Measurements from ENCODE around the gene PER3.
A peak's percentile ranks its signal among the peaks of the same experiment; 100 is the strongest.

Gene PER3

GRCh38 chr1:7783826-7784491 is at the start of gene PER3:
Gene PER3 (plus strand): TSS chr1:7784291. CDS start chr1:7784878, 587 bp downstream.
- Mint-ChIP-seq H3K36me3 (peaks cover 11% of the 10 kb centered on the region), H3K27ac (no peak within 1 kb of the TSS), H3K9me3 (no peaks in the 10 kb centered on the region), H3K4me1 (peaks cover 29% of the 10 kb centered on the region), H3K4me3 (peak within 1 kb of the TSS; percentile 81), H3K27me3 (no peaks in the 10 kb centered on the region)

GRCh38 chr1:7738044-7738443 is 46.0 kb upstream of the PER3 start:
- Mint-ChIP-seq H3K4me3 (no peak overlapping the region), H3K36me3 (no peaks in the 10 kb centered on the region), H3K27ac (no peak overlapping the region), H3K4me1 (no peaks in the 10 kb centered on the region), H3K9me3 (no peaks in the 10 kb centered on the region), H3K27me3 (no peaks in the 10 kb centered on the region)

GRCh38 chr1:7743346-7743745 is 40.7 kb upstream of the PER3 start:
- H3K36me3 Mint-ChIP-seq = no peaks in the 10 kb centered on the region
- no peaks in the 10 kb centered on the region for H3K4me1 Mint-ChIP-seq
- H3K27me3 Mint-ChIP-seq = no peaks in the 10 kb centered on the region
- no peaks in the 10 kb centered on the region for H3K9me3 Mint-ChIP-seq
- no peak overlapping the region for H3K27ac Mint-ChIP-seq
- H3K4me3 Mint-ChIP-seq = no peak overlapping the region

GRCh38 chr1:7744882-7745281 is 39.2 kb upstream of the PER3 start:
- no peaks in the 10 kb centered on the region for H3K27me3 Mint-ChIP-seq
- H3K9me3 Mint-ChIP-seq = no peaks in the 10 kb centered on the region
- no peak overlapping the region for H3K4me3 Mint-ChIP-seq
- H3K27ac Mint-ChIP-seq = no peak overlapping the region
- no peaks in the 10 kb centered on the region for H3K36me3 Mint-ChIP-seq
- no peaks in the 10 kb centered on the region for H3K4me1 Mint-ChIP-seq

DNA sequence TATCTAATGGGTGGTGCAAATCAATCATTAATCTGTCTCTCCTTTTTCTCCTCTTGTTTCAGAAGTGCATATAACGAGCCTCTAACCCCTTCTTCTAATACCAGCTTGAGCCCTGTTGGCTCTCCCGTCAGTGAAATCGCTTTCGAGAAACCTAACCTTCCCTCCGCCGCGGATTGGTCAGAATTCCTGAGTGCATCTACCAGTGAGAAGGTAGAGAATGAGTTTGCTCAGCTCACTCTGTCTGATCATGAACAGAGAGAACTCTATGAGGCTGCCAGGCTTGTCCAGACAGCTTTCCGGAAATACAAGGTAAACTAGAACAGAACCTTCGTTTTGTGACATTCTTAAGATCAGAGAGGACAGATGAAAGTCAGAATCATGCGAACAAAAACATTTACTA is 38.3 kb upstream of the PER3 start:
- Mint-ChIP-seq H3K27me3 (no peaks in the 10 kb centered on the region), H3K36me3 (no peaks in the 10 kb centered on the region), H3K27ac (no peak overlapping the region), H3K4me1 (no peaks in the 10 kb centered on the region), H3K4me3 (no peak overlapping the region), H3K9me3 (no peaks in the 10 kb centered on the region)

DNA sequence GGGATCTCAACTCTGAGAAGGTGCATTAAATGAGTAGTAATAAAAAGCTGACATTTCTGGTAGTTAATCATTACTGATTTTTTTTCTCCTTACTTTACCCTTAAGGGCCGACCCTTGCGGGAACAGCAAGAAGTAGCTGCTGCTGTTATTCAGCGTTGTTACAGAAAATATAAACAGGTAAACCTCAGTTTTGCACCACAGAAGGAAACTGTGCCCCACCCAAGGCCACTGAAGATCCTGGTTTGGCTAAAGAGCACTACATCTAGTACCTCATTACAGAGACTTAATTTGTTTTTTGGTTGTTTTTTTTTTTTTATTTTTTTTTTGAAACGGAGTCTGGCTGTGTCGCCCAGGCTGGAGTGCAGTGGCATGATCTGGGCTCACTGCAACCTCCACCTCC is 36.5 kb upstream of the PER3 start:
- Mint-ChIP-seq H3K9me3 (no peaks in the 10 kb centered on the region), H3K4me3 (no peak overlapping the region), H3K4me1 (peaks cover 7% of the 10 kb centered on the region), H3K27me3 (no peaks in the 10 kb centered on the region), H3K36me3 (no peaks in the 10 kb centered on the region), H3K27ac (no peak overlapping the region)

GRCh38 chr1:7749126-7749525 is 35.0 kb upstream of the PER3 start:
- no peak overlapping the region for H3K27ac Mint-ChIP-seq
- no peak overlapping the region for H3K4me3 Mint-ChIP-seq
- H3K9me3 Mint-ChIP-seq = no peaks in the 10 kb centered on the region

GRCh38 chr1:7751174-7751573 is 32.9 kb upstream of the PER3 start:
- peaks cover 8% of the 10 kb centered on the region for H3K27me3 Mint-ChIP-seq
- H3K9me3 Mint-ChIP-seq = no peaks in the 10 kb centered on the region
- H3K4me3 Mint-ChIP-seq = no peak overlapping the region
- H3K4me1 Mint-ChIP-seq = peaks cover 25% of the 10 kb centered on the region
- no peaks in the 10 kb centered on the region for H3K36me3 Mint-ChIP-seq
- no peak overlapping the region for H3K27ac Mint-ChIP-seq

More at GRCh38 chr1:7749126-7749525, 35.0 kb upstream of the PER3 start:
- Mint-ChIP-seq H3K36me3 (no peaks in the 10 kb centered on the region), H3K27me3 (peaks cover 5% of the 10 kb centered on the region), H3K4me1 (peaks cover 23% of the 10 kb centered on the region)

GRCh38 chr1:7752512-7753417 is 31.3 kb upstream of the PER3 start:
- Mint-ChIP-seq H3K27ac (no peak overlapping the region), H3K4me1 (peaks cover 25% of the 10 kb centered on the region), H3K36me3 (no peaks in the 10 kb centered on the region), H3K4me3 (peak overlapping the region; percentile 65), H3K9me3 (no peaks in the 10 kb centered on the region), H3K27me3 (peaks cover 8% of the 10 kb centered on the region)

DNA sequence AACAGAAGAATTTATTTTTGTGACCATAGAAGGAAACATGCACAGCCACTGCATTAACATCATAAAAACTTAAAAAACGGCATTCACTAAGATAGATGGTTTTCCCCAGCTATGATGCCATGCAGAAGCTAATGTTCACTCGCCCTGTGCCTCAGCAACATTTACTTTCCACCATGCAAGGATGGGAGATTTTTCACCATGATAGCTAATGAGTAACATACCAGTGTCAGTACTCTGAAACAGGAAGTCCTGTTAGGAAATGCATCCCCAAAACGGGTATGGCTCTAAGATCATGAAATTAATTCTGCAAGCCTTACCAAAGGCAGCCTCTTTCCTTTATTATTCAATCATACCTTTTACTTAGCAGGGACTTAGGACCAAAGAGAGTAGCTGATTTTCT is 30.4 kb upstream of the PER3 start:
- no peak overlapping the region for H3K4me3 Mint-ChIP-seq
- H3K27me3 Mint-ChIP-seq = peaks cover 8% of the 10 kb centered on the region
- H3K27ac Mint-ChIP-seq = no peak overlapping the region
- no peaks in the 10 kb centered on the region for H3K36me3 Mint-ChIP-seq
- H3K4me1 Mint-ChIP-seq = peaks cover 25% of the 10 kb centered on the region
- no peaks in the 10 kb centered on the region for H3K9me3 Mint-ChIP-seq

DNA sequence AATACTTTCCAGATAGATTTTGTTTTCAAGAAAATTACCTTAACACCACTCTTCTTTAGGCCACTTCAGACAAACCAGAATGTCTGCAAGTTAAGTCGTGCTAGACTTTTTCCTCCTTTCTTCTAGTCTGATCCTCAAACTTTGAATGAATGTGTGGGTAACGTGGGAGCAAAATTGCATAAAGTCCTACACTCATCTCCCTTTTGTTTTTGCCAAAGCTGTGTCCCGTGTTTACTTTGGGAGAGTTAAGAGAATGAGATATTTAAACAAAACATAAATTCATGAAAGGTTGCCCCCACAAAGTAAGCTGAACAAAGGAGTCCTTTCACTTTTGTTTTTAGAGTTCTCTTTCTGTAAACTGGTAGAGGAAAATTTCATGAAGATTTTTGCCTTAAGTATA is 29.9 kb upstream of the PER3 start:
- Mint-ChIP-seq H3K9me3 (no peaks in the 10 kb centered on the region), H3K27ac (no peak overlapping the region), H3K4me3 (no peak overlapping the region), H3K27me3 (peaks cover 8% of the 10 kb centered on the region), H3K4me1 (peaks cover 25% of the 10 kb centered on the region), H3K36me3 (no peaks in the 10 kb centered on the region)

- Mint-ChIP-seq H3K9me3 (no peaks in the 10 kb centered on the region), H3K4me3 (no peak overlapping the region), H3K27ac (no peak overlapping the region), H3K4me1 (peaks cover 25% of the 10 kb centered on the region), H3K36me3 (no peaks in the 10 kb centered on the region), H3K27me3 (peaks cover 8% of the 10 kb centered on the region)
These were observed 28.6 kb upstream of the PER3 start for GRCh38 chr1:7755448-7755847.

DNA sequence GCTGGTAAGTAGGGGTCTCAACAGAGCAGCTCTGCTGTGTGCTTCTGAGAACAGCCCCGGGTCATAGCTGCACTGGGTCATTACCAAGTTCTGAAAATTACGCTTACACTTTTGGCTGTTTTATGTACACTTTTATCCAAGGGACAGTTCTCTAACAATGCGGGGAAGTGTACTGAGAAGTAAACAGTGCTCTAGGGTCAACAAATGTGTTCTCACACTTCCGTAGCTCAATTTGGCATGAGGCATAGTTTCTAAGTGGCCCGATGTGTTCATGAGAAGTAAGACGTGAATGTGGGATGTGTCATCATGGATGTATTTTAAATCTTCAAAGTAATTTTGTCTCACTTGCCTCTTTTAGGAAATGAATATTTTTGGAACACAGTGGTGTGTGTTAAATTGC is 23.8 kb upstream of the PER3 start:
- peaks cover 1% of the 10 kb centered on the region for H3K27me3 Mint-ChIP-seq
- H3K4me3 Mint-ChIP-seq = no peak overlapping the region
- no peaks in the 10 kb centered on the region for H3K9me3 Mint-ChIP-seq
- no peak overlapping the region for H3K27ac Mint-ChIP-seq
- no peaks in the 10 kb centered on the region for H3K36me3 Mint-ChIP-seq
- H3K4me1 Mint-ChIP-seq = no peaks in the 10 kb centered on the region

DNA sequence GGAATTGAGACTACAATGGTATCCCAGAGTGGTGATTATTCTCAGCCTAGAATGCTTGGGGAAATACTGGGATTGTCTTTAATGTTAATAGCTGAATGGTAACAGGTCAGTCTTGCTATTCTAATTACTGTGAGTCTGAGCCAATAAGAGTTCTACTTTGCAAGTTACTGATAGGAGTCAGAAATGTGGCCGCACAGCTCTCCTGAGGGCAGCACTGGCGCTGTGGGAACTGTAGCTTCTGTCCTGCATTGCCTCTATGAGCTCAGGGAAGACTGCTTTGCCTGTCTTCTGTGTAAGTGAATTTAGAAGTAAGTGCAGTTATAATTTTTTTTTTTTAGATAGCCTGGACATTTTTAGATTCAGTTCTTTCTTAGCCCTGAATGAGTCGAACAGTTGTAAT is 23.0 kb upstream of the PER3 start:
- H3K4me3 Mint-ChIP-seq = no peak overlapping the region
- H3K36me3 Mint-ChIP-seq = no peaks in the 10 kb centered on the region
- no peak overlapping the region for H3K27ac Mint-ChIP-seq
- H3K4me1 Mint-ChIP-seq = no peaks in the 10 kb centered on the region
- no peaks in the 10 kb centered on the region for H3K9me3 Mint-ChIP-seq
- no peaks in the 10 kb centered on the region for H3K27me3 Mint-ChIP-seq

- Mint-ChIP-seq H3K36me3 (no peaks in the 10 kb centered on the region), H3K4me1 (peaks cover 6% of the 10 kb centered on the region), H3K9me3 (no peaks in the 10 kb centered on the region), H3K27ac (no peak overlapping the region), H3K27me3 (no peaks in the 10 kb centered on the region), H3K4me3 (no peak overlapping the region)
These were observed 16.9 kb upstream of the PER3 start for GRCh38 chr1:7767176-7767575.

- Mint-ChIP-seq H3K4me1 (peaks cover 20% of the 10 kb centered on the region), H3K4me3 (no peak overlapping the region), H3K27me3 (no peaks in the 10 kb centered on the region), H3K9me3 (no peaks in the 10 kb centered on the region), H3K27ac (no peak overlapping the region), H3K36me3 (no peaks in the 10 kb centered on the region)
These were observed 15.5 kb upstream of the PER3 start for GRCh38 chr1:7768583-7768982.

Data from activated naive CD4-positive, alpha-beta T cell treated with anti-CD3 and anti-CD28 coated beads, Interleukin-2, amount 50 U/mL, for 24 hours (primary cell).